ENCODE measurements around the gene PCDHB2.
"Not testable (repeated sequence)": the region's sequence is repeated elsewhere in the genome, so short reads cannot be mapped to it uniquely, and the experiment has no call there.

PCDHB2 gene

GRCh38 chr5:141094481-141095262, at the start of gene PCDHB2:
PCDHB2 (plus strand) TSS chr5:141094615; CDS start chr5:141094791, 176 bp downstream.
- peak; percentile 38 for DNase-seq

- peak; percentile 13 for DNase-seq
Observed at GRCh38 chr5:141050622-141051520, 43.5 kb upstream of the PCDHB2 start, which contains the start of gene PCDHB1. PCDHB1 (plus strand) TSS chr5:141051374; CDS start chr5:141051471, 97 bp downstream.

- DNase-seq: no peak
Observed at GRCh38 chr5:141051521-141051866, 42.9 kb upstream of the PCDHB2 start.

- no peak for DNase-seq
Observed at GRCh38 chr5:141077826-141078225, 16.6 kb upstream of the PCDHB2 start.

GRCh38 chr5:141082228-141082627, 12.2 kb upstream of the PCDHB2 start:
- no peak for DNase-seq

- DNase-seq: no peak
Observed at GRCh38 chr5:141084487-141084989, 9.9 kb upstream of the PCDHB2 start.

GRCh38 chr5:141095263-141095641, 837 bp downstream of the PCDHB2 start:
- no peak for DNase-seq

- DNase-seq: not testable (repeated sequence)
Observed at GRCh38 chr5:141096181-141096580, 1.8 kb downstream of the PCDHB2 start.

GRCh38 chr5:141096586-141096985, 2.2 kb downstream of the PCDHB2 start:
- DNase-seq: not testable (repeated sequence)

- no peak for DNase-seq
Observed at GRCh38 chr5:141100243-141100805, 5.9 kb downstream of the PCDHB2 start, which contains the start of gene PCDHB3. PCDHB3 (plus strand) TSS chr5:141100473; CDS start chr5:141100650, 177 bp downstream.

GRCh38 chr5:141101059-141101458, 6.6 kb downstream of the PCDHB2 start:
- DNase-seq: no peak

GRCh38 chr5:141102070-141102469, 7.7 kb downstream of the PCDHB2 start:
- DNase-seq: not testable (repeated sequence)

- not testable (repeated sequence) for DNase-seq
Observed at GRCh38 chr5:141102471-141102870, 8.1 kb downstream of the PCDHB2 start.

- no peak for DNase-seq
Observed at GRCh38 chr5:141105350-141105749, 10.9 kb downstream of the PCDHB2 start.

GRCh38 chr5:141119250-141119649, 24.8 kb downstream of the PCDHB2 start:
- DNase-seq: no peak

GRCh38 chr5:141121563-141121962, 27.1 kb downstream of the PCDHB2 start, which contains the start of gene PCDHB4:
PCDHB4 (plus strand) TSS chr5:141121818; CDS start chr5:141121999, 181 bp downstream.
- DNase-seq: no peak

GRCh38 chr5:141121985-141122384, 27.6 kb downstream of the PCDHB2 start:
- no peak for DNase-seq

- not testable (repeated sequence) for DNase-seq
Observed at GRCh38 chr5:141123396-141124135, 29.2 kb downstream of the PCDHB2 start.

GRCh38 chr5:141127305-141127704, 32.9 kb downstream of the PCDHB2 start:
- no peak for DNase-seq

GRCh38 chr5:141135030-141135717, 40.8 kb downstream of the PCDHB2 start, which contains the start of gene PCDHB5:
PCDHB5 (plus strand) TSS chr5:141135206; CDS start chr5:141135435, 229 bp downstream.
- DNase-seq: no peak

GRCh38 chr5:141135718-141136266, 41.4 kb downstream of the PCDHB2 start:
- DNase-seq: no peak
